K562 (cell line): ENCODE measurements around the gene BHLHE23. TPM values are rescaled to one million over a fixed set of nuclear protein-coding genes. Genes with fewer than 3 reads are reported as not detected.
A peak's percentile ranks its signal among the peaks of the same experiment; 100 is the strongest.

ENCODE experiments used
- ATAC-seq: fragments of 200-7000 bp; cut with Tn5 transposase; 3 replicates; pipeline ENCODE4 v1.9.1; 2020; ENCODE audit warnings: moderate library complexity
- BruUV-seq: library from RNA; stranded (reverse); fragments of 400-500 nt; replicated peaks from 2 replicates; lab custom pipeline; 2021; lab: Mats Ljungman, UMichigan
- CTCF ChIA-PET: fragments of 300-600 bp; formaldehyde crosslinking; extraction: SDS; loops from one replicate; lab custom pipeline; 2021; ENCODE audit warnings: low intra/inter-chr PET ratio; lab: Yijun Ruan, JAX
- POLR2A ChIA-PET: fragments of 300-600, 350-650 bp; sonication (Branson Sonifier 250); formaldehyde crosslinking; extraction: SDS; loops from one replicate; lab custom pipeline; 2021; ENCODE audit warnings: antibody characterized with exemption, inconsistent platforms; lab: Yijun Ruan, JAX
- DNase-seq, 4 experiments: peaks; one replicate each; pipeline versions ENCODE4 v3.0.0 to v3.0.0-alpha.2; 2011 to 2018; ENCODE audit warnings: low spot score in 3 of 4, mixed read lengths in 3 of 4; ENCODE audit errors: extremely low read depth in 1 of 4
- FAIRE-seq: peaks from 2 replicates; lab custom pipeline; 2011; peaks lifted over from hg19 to GRCh38; lab: Jason Lieb, UNC
- H2AFZ ChIP-seq: 2 replicates; pipeline ENCODE4 v1.6.0; 2011; ENCODE audit warnings: low read depth, low read length, control low read depth, inconsistent platforms
- H3K27ac ChIP-seq: fragments of 200-600 bp; 3 replicates; pipeline ENCODE4 v1.8.0; 2011; ENCODE audit warnings: low read depth, mild to moderate bottlenecking, control low read depth, inconsistent platforms, low read length, moderate library complexity, mixed read lengths; ENCODE audit errors: extremely low read depth
- H3K27me3 ChIP-seq, 2 experiments: fragments of 300-600 bp in 1 of 2; 2 replicates in 1 of 2; 3 replicates in 1 of 2; pipeline versions ENCODE4 v1.6.0 to v1.8.0; 2011; ENCODE audit warnings: inconsistent platforms in 2 of 2, low read length in 2 of 2, mild to moderate bottlenecking in 1 of 2, mixed read lengths in 1 of 2, moderate library complexity in 1 of 2; ENCODE audit not compliant: control insufficient read depth in 2 of 2, insufficient read depth in 2 of 2
- H3K36me3 ChIP-seq: fragments of 300-600 bp; 3 replicates; pipeline ENCODE4 v1.8.0; 2011; ENCODE audit warnings: mild to moderate bottlenecking, low read length, inconsistent platforms; ENCODE audit not compliant: control insufficient read depth, insufficient read depth
- H3K4me1 ChIP-seq, 2 experiments: fragments of 200-600 bp in 1 of 2; replicated peaks in 1 of 2; 2 replicates in 1 of 2; 3 replicates in 1 of 2; pipeline versions ENCODE4 v1.5.1 to v1.8.0; 2011; ENCODE audit warnings: inconsistent platforms in 2 of 2, low read length in 2 of 2, mild to moderate bottlenecking in 1 of 2, mixed read lengths in 1 of 2, moderate library complexity in 1 of 2; ENCODE audit not compliant: control insufficient read depth in 2 of 2, insufficient read depth in 2 of 2
- H3K4me2 ChIP-seq: 2 replicates; pipeline ENCODE4 v1.6.1; 2011; ENCODE audit warnings: low read length, control low read depth, inconsistent platforms, mixed read lengths; ENCODE audit not compliant: insufficient read depth
- H3K4me3 ChIP-seq: fragments of 200-600 bp; sonication (generic), shearing (Covaris generic); 2 replicates; pipeline ENCODE4 v1.5.1; 2016; ENCODE audit warnings: control low read depth, inconsistent platforms
- H3K79me2 ChIP-seq: fragments of 200-600 bp; 3 replicates; pipeline ENCODE4 v1.8.0; 2011; ENCODE audit warnings: low read length, inconsistent platforms; ENCODE audit not compliant: control insufficient read depth, insufficient read depth
- H3K9ac ChIP-seq, 2 experiments: 2 replicates each; pipeline versions ENCODE4 v1.6.0 to v1.6.1; 2011; ENCODE audit warnings: low read depth in 2 of 2, low read length in 2 of 2, control low read depth in 1 of 2, inconsistent platforms in 1 of 2, mild to moderate bottlenecking in 1 of 2, mixed read lengths in 1 of 2; ENCODE audit not compliant: insufficient read depth in 1 of 2
- H3K9me1 ChIP-seq: one replicate; pipeline ENCODE4 v1.6.0; 2011; ENCODE audit warnings: inconsistent platforms, mild to moderate bottlenecking, low read length, moderate library complexity; ENCODE audit not compliant: control insufficient read depth, insufficient read depth
- H3K9me3 ChIP-seq: replicated peaks from 2 replicates; pipeline ENCODE4 v1.5.1; 2011; ENCODE audit warnings: low read depth, low read length, inconsistent platforms; ENCODE audit not compliant: control insufficient read depth, insufficient read depth
- H4K20me1 ChIP-seq: replicated peaks from 2 replicates; pipeline ENCODE4 v1.6.1; 2011; ENCODE audit warnings: low read length, inconsistent platforms, mixed read lengths; ENCODE audit not compliant: control insufficient read depth, insufficient read depth
- EGR1 ChIP-seq: fragments of 450-650 bp; conservative IDR thresholded peaks from 2 replicates; pipeline ENCODE4 v1.6.1; 2017; ENCODE audit warnings: mild to moderate bottlenecking
- WGBS: fragments of 100-300 bp; shearing (Covaris generic); methylation state at CpG from one replicate; pipeline ENCODE4 v1.1.6; 2016; ENCODE audit warnings: low coverage, mixed read lengths; ENCODE audit not compliant: insufficient coverage; ENCODE audit errors: missing lambda C conversion rate; 5-methylcytosine and 5-hydroxymethylcytosine counted together
- in situ Hi-C: fragments of 300-500 bp; cut with MboI; formaldehyde crosslinking; loops from 4 replicates; pipeline ENCODE4 v1.15.0; 2018; ENCODE audit warnings: inconsistent platforms, mixed read lengths
- intact Hi-C: fragments of 100-400 bp; cut with micrococcal nuclease; formaldehyde crosslinking; loops from 2 replicates; pipeline ENCODE4 v1.14.2; 2022
- polyA plus RNA-seq, 8 experiments: library from polyadenylated mRNA; depleted of rRNA in 4 of 8; stranded (reverse) in 5 of 8; unstranded in 3 of 8; fragments of >200 nt; fragmentation: Nextera tagmentation in 2 of 8; fragmentation: Illumina TruSeq in 1 of 8; extraction: Ambion mirVana in 2 of 8; extraction: Trizol in 1 of 8; gene quantifications; 2 replicates each; pipeline versions ENCODE4 v1.2.1 to v1.2.3, GENCODE V29; 2011 to 2014; ENCODE audit warnings: inconsistent platforms in 1 of 8, missing spikeins in 1 of 8
- total RNA-seq, 7 experiments: library from RNA; depleted of rRNA in 6 of 7; stranded (reverse); fragments of >200 nt in 6 of 7; fragmentation: Illumina TruSeq in 2 of 7; extraction: Trizol in 2 of 7; gene quantifications; 2 replicates each; pipeline versions ENCODE4 v1.2.1 to v1.2.3, GENCODE V29; 2011 to 2021; ENCODE audit warnings: low replicate concordance in 1 of 7
- TF ChIP-seq, protein P1 (sequence below): fragments of 250-450 bp; sonication (Bioruptor Pico); IDR thresholded peaks from 2 replicates; pipeline ENCODE4 v1.4.0; 2020

Gene BHLHE23
- total and polyA plus RNA-seq, 9 of the 15 experiments (the other 6 are each of a cell fraction or from before 2014, with no cell fraction given) = not detected

DNA sequence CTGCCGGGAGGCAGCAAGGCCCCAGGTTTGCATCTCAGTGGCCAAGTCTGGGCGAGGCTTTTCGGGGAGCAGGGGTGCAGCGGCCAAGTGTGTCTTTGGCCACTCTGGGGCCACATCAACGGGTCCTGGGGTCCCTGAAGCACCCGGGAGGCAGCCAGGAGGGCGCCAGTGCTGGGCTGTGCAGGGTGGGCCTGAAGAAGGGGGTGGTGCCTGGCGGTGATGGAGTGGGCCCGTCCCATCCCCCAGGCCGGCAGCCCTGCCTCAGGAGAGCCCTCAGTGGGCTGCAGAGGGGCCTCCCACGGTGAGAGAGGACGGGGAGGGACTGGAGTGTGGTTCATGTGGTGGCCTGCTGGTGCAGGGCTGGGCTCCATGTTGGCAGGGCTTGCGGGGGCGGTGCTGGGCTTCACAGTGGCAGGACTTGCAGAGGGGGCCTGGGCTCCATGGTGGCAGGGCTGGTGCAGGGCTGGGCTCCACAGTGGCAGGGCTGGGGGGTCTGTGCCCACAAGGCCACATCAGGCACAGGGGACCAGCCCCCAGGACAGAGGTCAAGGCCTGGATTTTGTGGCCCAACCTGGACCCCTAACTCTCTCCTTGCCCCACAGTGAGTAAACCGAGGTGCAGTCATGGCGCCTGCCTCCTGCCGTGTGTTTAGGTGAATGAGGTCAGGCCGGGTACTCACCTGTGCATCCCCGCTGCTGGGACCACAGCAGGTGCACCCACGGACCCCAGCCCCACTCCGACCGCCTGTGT is 10.5 kb upstream of the BHLHE23 start:
- no peak overlapping the region for H3K4me3 ChIP-seq
- peak; percentile 39; the same call in 1 of the 2 replicates for TF ChIP-seq EGR1
- TF ChIP-seq, protein P1, sequence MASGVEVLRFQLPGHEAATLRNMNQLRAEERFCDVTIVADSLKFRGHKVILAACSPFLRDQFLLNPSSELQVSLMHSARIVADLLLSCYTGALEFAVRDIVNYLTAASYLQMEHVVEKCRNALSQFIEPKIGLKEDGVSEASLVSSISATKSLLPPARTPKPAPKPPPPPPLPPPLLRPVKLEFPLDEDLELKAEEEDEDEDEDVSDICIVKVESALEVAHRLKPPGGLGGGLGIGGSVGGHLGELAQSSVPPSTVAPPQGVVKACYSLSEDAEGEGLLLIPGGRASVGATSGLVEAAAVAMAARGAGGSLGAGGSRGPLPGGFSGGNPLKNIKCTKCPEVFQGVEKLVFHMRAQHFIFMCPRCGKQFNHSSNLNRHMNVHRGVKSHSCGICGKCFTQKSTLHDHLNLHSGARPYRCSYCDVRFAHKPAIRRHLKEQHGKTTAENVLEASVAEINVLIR = no peak
- TF ChIP-seq, all 486 proteins: peak for 1
- POLR2A ChIA-PET = no interaction called here
- CTCF ChIA-PET = no interaction called here
- H3K9me3 ChIP-seq = 0 out of 2 replicates have a peak, but pooled peaks cover 3% of the 10 kb centered on the region
- ATAC-seq (no peak), DNase-seq (no peak), FAIRE-seq (no peak)
- no TSS peak for BruUV-seq
- H3K79me2 ChIP-seq = no peaks in the 10 kb centered on the region
- no peak overlapping the region for H3K27ac ChIP-seq
- intact Hi-C loops = no loop called here
- no peaks in the 10 kb centered on the region; the same call in none of the 2 replicates for H4K20me1 ChIP-seq
- peaks cover 72 to 80% of the 10 kb centered on the region in 2 experiments for H3K27me3 ChIP-seq
- H3K4me2 ChIP-seq = no peak overlapping the region
- 3% methylated on average over 22 of the region's 22 CpGs for WGBS
- H3K4me1 ChIP-seq = peaks cover 0 to 21% of the 10 kb centered on the region in 2 experiments; a peak in 2 of 5 replicates
- no peaks in the 10 kb centered on the region for H3K36me3 ChIP-seq
- no peak overlapping the region for H2AFZ ChIP-seq
- in situ Hi-C loops = loop anchor here (10.0 kb wide), 1 partner anchor 192 kb away; no protein-coding TSS in a partner anchor
- no peak overlapping the region for H3K9ac ChIP-seq
- no peaks in the 10 kb centered on the region for H3K9me1 ChIP-seq
